ENCODE results near the gene GTPBP1. TPM values are rescaled to one million over a fixed set of nuclear protein-coding genes. Genes with fewer than 3 reads are reported as not detected.

GTPBP1 gene
- total and polyA plus RNA-seq, 2 of the 4 experiments (the other 2 are of a cell fraction), result 12.4 to 29.5 TPM

DNA sequence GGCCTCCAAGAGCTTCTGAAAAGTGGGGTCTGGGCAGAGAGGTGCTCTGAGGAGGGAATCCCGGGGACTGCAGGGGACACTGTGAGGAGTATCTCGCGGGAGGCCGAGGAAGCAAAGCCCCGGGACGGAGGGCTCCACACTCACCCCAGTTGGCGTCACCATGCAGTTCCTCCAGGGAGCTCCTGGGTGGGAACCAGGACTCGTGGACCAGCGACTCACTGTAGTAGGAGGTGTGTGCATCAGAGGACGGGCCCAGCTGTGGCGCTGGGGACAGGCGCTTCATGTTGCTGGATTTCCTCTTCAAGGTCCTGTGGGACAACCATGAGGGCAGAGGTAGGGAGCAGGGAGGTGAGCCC lies 45.3 kb downstream of the GTPBP1 start:
- no peak for DNase-seq

More for the DNA sequence above, 45.3 kb downstream of the GTPBP1 start:
- peaks cover 11% of the 10 kb centered on the region for H3K4me1 ChIP-seq (ENCODE audit: control insufficient read depth, insufficient read depth, low read length)
- no peak for ATAC-seq (ENCODE audit: low read depth)
- no peak overlapping the region for H3K14ac ChIP-seq (replicated peaks; ENCODE audit: low read depth, low read length)
- ChIA-PET POLR2A (ENCODE audit: unreplicated experiment) (no interaction called here), CTCF (no interaction called here)
- H3K4me3 ChIP-seq (ENCODE audit: insufficient read depth, low read depth, low read length), result no peak overlapping the region
- dilution Hi-C loops (cut with HindIII; ENCODE audit: low sequenced_read_pairs, unreplicated experiment) (no loop called here), intact Hi-C loops (cut with micrococcal nuclease) (no loop called here), in situ Hi-C loops (cut with MboI; ENCODE audit: low sequenced_read_pairs) (no loop called here)
- H3K9me3 ChIP-seq (ENCODE audit: control insufficient read depth, insufficient read depth, low read length), result no peaks in the 10 kb centered on the region
- no peak overlapping the region for H4K5ac ChIP-seq (ENCODE audit: low read depth, low read length)
- H2AK5ac ChIP-seq (ENCODE audit: low read depth, low read length), result no peak overlapping the region
- H4K91ac ChIP-seq (ENCODE audit: insufficient read depth, low read depth, low read length), result no peak overlapping the region
- H2BK120ac ChIP-seq (ENCODE audit: low read depth, low read length), result no peak overlapping the region
- no peak overlapping the region for H2BK5ac ChIP-seq (ENCODE audit: low read depth, low read length, poor library complexity, severe bottlenecking)
- H3K4me2 ChIP-seq (ENCODE audit: low read depth, low read length), result no peak overlapping the region
- H2AFZ ChIP-seq (replicated peaks; ENCODE audit: low read length, poor library complexity), result no peak overlapping the region
- H3K23ac ChIP-seq (ENCODE audit: low read depth, low read length), result no peak overlapping the region
- H3K36me3 ChIP-seq (ENCODE audit: control insufficient read depth, insufficient read depth, low read length), result peaks cover 49% of the 10 kb centered on the region
- no peak overlapping the region for H3K56ac ChIP-seq (ENCODE audit: extremely low read depth, insufficient read depth, low read length)
- no peak for TF ChIP-seq RFX5 (IDR thresholded peaks at IDR 0.05; ENCODE audit: low read depth, low read length)
- H3K27me3 ChIP-seq (ENCODE audit: control insufficient read depth, insufficient read depth, low read length), result no peaks in the 10 kb centered on the region
- H2BK20ac ChIP-seq (ENCODE audit: low read depth, low read length), result no peak overlapping the region
- peaks cover 17 to 58% of the 10 kb centered on the region in 2 experiments for H3K79me1 ChIP-seq (ENCODE audit: low read depth in 1 of 2, low read length in 2 of 2)
- no peak overlapping the region for H3K27ac ChIP-seq (ENCODE audit: insufficient read depth, low read length)
- whole genome bisulfite sequencing, 2 experiments (ENCODE audit: extremely low coverage in 2 of 2, insufficient read length in 1 of 2), result 95% methylated on average over 8 of the region's 12 CpGs; no CpG with 5 or more reads in 1 of the 2 experiments
- peaks cover 4% of the 10 kb centered on the region; the same call in 1 of the 2 replicates for H4K20me1 ChIP-seq (ENCODE audit: insufficient read depth, low read length)
- H3K9me1 ChIP-seq (ENCODE audit: insufficient read depth, low read length), result peaks cover 7% of the 10 kb centered on the region; the same call in 1 of the 2 replicates
- H3K4ac ChIP-seq (ENCODE audit: low read depth, low read length), result no peak overlapping the region
- no peak overlapping the region for H4K8ac ChIP-seq (ENCODE audit: low read depth in 2 of 2, low read length in 2 of 2)
- no peak overlapping the region for H3K18ac ChIP-seq (ENCODE audit: low read depth, low read length)
- no peak overlapping the region for H2BK15ac ChIP-seq (ENCODE audit: low read depth, low read length)
- no TSS peak for BruUV-seq (replicated peaks)
- no peak overlapping the region for H3K9ac ChIP-seq (ENCODE audit: low read depth, low read length)
- H2AK9ac ChIP-seq (replicated peaks; ENCODE audit: low read depth, low read length, poor library complexity), result no peak overlapping the region

Data from IMR-90 (cell line).